ENCODE measurements around the gene RGS9. TPM values are rescaled to one million over a fixed set of nuclear protein-coding genes. Genes with fewer than 3 reads are reported as not detected.
"Not testable (repeated sequence)": the region's sequence is repeated elsewhere in the genome, so short reads cannot be mapped to it uniquely, and the experiment has no call there.

Gene RGS9
- total and polyA plus RNA-seq, 8 donors, result 4.0 to 17.2 (median 11.4) TPM

- Histone ChIP-seq H3K9me3 (no peaks in the 10 kb centered on the region), H3K4me1 (no peaks in the 10 kb centered on the region), H3K4me3 (no peak overlapping the region), H3K36me3 (no peaks in the 10 kb centered on the region), H3K27ac (no peak overlapping the region), H3K27me3 (no peaks in the 10 kb centered on the region)
- DNase-seq, result no peak
- no peak for ATAC-seq
- intact Hi-C loops (cut with DNase I), result no loop called here
- TF ChIP-seq CTCF (IDR thresholded peaks at IDR 0.05), result no peak
Observed at GRCh38 chr17:65093930-65094329, 43.2 kb upstream of the RGS9 start.

GRCh38 chr17:65095465-65095864 is 41.7 kb upstream of the RGS9 start:
- ATAC-seq, result no peak
- Histone ChIP-seq H3K27me3 (no peaks in the 10 kb centered on the region), H3K36me3 (no peaks in the 10 kb centered on the region), H3K27ac (no peak overlapping the region), H3K4me1 (peaks cover 0 to 6% of the 10 kb centered on the region in 2 donors), H3K4me3 (no peak overlapping the region), H3K9me3 (no peaks in the 10 kb centered on the region)
- no peak for DNase-seq
- no peak for TF ChIP-seq CTCF (IDR thresholded peaks at IDR 0.05)
- intact Hi-C loops (cut with DNase I), result no loop called here

DNA sequence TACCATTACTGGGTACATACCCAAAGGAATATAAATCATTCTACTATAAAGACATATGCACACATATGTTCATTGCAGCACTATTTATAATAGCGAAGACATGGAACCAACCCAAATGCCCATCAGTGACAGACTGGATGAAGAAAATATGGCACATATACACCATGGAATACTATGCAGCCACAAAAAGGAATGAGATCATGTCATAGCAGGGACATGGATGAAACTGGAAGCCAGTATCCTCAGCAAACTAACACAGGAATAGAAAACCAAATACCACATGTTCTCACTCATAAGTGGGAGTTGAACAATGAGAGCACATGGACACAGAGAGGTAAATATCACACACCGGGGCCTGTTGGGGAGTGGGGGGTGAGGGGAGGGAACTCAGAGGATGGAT is 40.8 kb upstream of the RGS9 start:
- peaks cover 0 to 14% of the 10 kb centered on the region in 2 donors for H3K4me1 ChIP-seq
- H3K36me3 ChIP-seq; ATAC-seq; H3K27me3 ChIP-seq; intact Hi-C loops (cut with DNase I); DNase-seq; H3K4me3 ChIP-seq; H3K27ac ChIP-seq; H3K9me3 ChIP-seq: not testable (repeated sequence)

DNA sequence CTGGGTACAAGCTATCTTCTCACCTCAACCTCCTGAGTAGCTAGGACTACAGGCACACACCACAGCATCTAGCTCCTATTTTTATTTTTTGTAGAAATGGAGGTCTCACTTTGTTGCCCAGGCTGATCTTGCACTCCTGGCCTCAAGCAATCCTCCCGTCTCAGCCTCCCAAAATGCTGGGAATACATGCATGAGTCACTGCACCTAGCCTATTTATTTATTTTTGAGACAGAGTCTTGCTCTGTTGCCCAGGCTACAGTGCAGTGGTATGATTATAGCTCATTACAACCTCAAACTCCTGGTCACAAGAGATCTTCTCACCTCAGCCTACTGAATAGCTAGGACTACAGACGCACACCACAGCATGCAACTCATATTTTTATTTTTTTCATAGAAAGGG is 40.1 kb upstream of the RGS9 start:
- Histone ChIP-seq H3K4me1 (peaks cover 0 to 14% of the 10 kb centered on the region in 2 donors), H3K27me3 (no peaks in the 10 kb centered on the region), H3K27ac (no peak overlapping the region), H3K9me3 (no peaks in the 10 kb centered on the region), H3K4me3 (no peak overlapping the region), H3K36me3 (no peaks in the 10 kb centered on the region)
- ATAC-seq, result no peak
- intact Hi-C loops (cut with DNase I), result no loop called here
- DNase-seq, result no peak
- TF ChIP-seq CTCF (IDR thresholded peaks at IDR 0.05), result no peak

- Histone ChIP-seq H3K4me3 (no peak overlapping the region), H3K9me3 (no peaks in the 10 kb centered on the region), H3K27ac (no peak overlapping the region), H3K36me3 (no peaks in the 10 kb centered on the region), H3K4me1 (peaks cover 0 to 14% of the 10 kb centered on the region in 2 donors), H3K27me3 (no peaks in the 10 kb centered on the region)
- DNase-seq, result no peak
- no peak for ATAC-seq
- no peak for TF ChIP-seq CTCF (IDR thresholded peaks at IDR 0.05)
- intact Hi-C loops (cut with DNase I), result no loop called here
Observed at GRCh38 chr17:65099475-65099874, 37.7 kb upstream of the RGS9 start.

- intact Hi-C loops (cut with DNase I), result loop anchor here in 1 of 2 donors (10.0 kb wide), 1 partner anchor 135 kb away; no protein-coding TSS in a partner anchor
- H3K27me3 ChIP-seq, result no peaks in the 10 kb centered on the region
- no peaks in the 10 kb centered on the region for H3K9me3 ChIP-seq
- peak; percentile 46 for ATAC-seq
- peak in 1 of 4 donors; percentile 43 for DNase-seq
- H3K36me3 ChIP-seq, result no peaks in the 10 kb centered on the region
- H3K4me1 ChIP-seq, result peaks cover 0 to 14% of the 10 kb centered on the region in 2 donors
- H3K27ac ChIP-seq, result peak overlapping the region; percentile 34 to 60
- no peak for TF ChIP-seq CTCF (IDR thresholded peaks at IDR 0.05)
- H3K4me3 ChIP-seq, result peak overlapping the region; percentile 29 to 45
Observed at GRCh38 chr17:65099941-65100315, 37.2 kb upstream of the RGS9 start.

Measured in left lung (tissue), 10 donors.